ENCODE measurements around the gene ACOD1. TPM values are rescaled to one million over a fixed set of nuclear protein-coding genes. Genes with fewer than 3 reads are reported as not detected.

Gene ACOD1
- under 0.01 TPM in 1 of 2 replicates, not detected in the other for total RNA-seq

DNA sequence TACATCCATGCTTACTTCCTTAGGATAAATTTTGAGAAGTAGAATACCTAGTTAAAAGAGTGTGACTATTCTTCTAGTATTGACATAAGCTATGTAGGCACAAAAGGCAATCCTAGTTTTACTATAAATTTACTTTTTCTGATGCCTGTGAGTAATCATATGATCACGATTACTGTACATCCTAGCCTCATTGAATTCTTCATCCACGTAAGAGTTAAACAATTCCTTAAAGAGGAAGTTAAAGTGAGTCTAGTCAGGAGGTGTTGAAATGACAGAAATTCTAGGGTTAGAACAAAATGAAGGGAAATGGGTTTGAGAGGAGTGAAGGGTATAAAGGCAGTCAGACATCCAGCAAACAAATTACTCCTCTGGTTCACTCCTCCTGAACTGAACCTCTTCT, at the start of gene ACOD1:
TSS of gene ACOD1 (plus strand) at position 363 of the 400 bp plus-strand sequence. CDS start 48 bp downstream, outside the sequence.

GRCh38 chr13:76991796-76992547, 43.7 kb downstream of the ACOD1 start, which contains the start of gene CLN5:
Gene CLN5 (plus strand): TSS chr13:76992081. CDS start chr13:76992099, 18 bp downstream.

Other genes with a start within 250 kb of the ACOD1 start
- 37.8 and 46.6 TPM in 2 replicates for gene KCTD12, start 62.1 kb upstream of the ACOD1 start, total RNA-seq
- 29.1 and 38.5 TPM in 2 replicates for gene CLN5, start 43.6 kb downstream of the ACOD1 start, total RNA-seq
- 51.0 and 54.1 TPM in 2 replicates for gene FBXL3, start 78.6 kb downstream of the ACOD1 start, total RNA-seq

Data from bronchial smooth muscle cell (primary cell).